DMS79 treated with DMSO at 0.1 percent for 48 hours (cell line): Measurements from ENCODE around the gene WDR44.
"Not testable (repeated sequence)": the region's sequence is repeated elsewhere in the genome, so short reads cannot be mapped to it uniquely, and the experiment has no call there.

Source experiments
- DNase-seq: peaks from one replicate; lab custom pipeline; 2025; lab: John Stamatoyannopoulos, UW

Gene WDR44

DNA sequence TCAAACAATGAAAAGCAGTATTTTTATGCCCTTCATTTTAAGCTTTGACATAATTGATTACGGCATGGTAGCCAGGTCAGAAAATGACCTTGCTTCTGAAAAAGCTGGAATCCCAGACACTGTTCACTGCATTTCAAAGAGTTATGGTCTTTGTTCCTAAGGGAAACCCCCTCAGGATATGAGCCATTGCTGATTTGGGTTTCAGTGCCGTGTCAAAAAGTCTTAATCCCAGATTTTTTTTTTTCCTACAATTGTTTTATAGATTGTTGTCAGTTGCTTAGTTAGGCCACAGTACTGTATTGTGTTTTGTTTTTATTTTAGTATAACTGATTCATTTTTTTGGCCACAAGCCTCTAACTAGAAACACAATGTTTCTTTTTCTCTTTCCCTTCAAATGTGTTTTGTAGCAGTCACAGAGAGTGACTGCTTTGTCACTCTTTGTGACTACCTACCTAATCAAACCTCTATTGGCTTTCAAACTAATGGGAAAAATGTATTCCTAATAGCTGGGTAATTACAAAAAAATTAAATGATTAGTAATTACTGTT, 10.3 kb downstream of the WDR44 start:
- no peak for DNase-seq

DNA sequence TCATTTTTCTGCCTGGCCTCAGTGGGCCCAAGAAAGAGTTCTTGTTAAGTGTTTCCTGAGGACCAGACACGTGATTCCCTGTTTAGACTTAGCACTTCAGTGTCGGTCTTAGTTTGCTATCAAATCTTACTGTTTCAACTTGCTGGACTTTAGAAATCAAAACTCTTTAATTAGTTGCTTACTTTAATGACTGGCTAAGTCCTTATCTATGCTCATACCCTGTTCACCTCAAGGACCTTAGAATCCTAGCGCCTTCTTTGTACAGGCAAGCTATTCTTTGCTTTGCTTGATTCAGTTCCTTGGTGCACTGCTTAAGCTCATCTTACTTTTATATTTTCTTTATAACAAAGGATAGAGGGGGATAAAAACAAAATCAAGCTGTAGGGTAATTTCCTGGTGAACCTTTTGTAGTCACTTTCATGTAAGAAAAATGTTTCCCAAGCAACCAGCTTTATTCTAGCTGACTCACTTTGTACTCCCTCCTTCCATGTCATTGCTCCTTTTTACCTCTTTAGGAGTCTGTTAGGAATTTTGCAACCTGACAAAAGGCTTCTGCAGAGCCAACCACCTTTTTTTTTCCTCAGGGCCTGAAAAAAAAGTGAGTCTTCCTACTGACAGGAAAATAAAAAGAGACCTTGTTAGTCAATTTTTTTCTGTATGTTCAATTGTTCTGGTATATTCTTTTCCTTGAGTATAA, 14.7 kb downstream of the WDR44 start:
- no peak for DNase-seq

DNA sequence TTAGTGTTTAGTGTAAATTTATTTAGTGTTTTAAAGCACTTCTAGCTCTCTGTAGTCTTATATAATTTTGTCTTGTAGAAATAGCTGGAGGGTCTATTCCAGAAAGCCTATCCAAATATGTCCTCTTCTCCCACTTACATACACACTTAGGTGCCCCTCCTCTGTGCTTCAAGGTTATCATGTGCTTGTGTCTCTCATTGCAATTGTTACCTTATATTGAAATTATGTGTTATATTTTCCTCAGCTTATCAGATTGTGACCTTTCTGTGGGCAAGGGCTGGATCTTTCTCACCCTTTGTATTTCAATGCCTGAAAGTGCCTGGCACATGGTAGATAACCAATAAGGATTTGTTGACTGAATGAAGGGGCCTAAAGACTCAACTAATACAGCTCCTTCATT, 18.4 kb downstream of the WDR44 start:
- DNase-seq = no peak

DNA sequence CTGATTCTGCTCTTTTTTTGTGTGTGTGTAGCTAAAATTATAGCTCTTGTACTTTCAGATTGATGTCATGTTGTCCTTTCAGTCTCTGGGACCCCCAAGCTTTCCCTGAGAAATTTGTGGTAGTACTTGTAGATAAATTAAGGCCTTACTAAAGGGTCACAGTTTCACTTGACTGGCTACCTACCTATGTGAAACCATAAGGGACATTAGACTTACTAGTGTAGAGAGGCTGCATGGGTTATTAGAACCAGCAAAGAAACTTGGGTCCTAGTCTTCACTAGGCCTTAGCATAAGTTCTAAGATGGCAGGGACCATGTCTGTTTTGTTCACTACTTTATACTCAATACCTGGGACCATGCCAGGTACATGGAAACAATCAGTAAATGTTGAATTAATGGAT, 21.4 kb downstream of the WDR44 start:
- DNase-seq = no peak

DNA sequence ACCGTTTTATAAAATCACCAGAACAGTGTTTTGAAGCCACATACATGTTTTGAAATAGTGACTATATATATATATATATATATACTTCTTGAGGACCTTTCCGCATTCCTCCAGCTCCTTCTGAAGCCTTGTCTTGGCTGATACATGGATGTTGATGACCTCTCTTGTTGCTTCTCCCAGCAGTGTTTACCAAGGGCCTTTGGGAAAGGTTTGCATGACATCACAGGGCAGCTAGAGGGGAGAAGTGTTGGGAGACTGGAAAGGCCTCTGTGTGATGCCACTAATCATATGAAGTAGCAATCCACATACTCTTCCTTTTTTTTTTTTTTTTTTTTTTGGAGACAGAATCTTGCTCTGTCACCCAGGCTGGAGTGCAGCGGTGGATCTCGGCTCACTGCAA, 22.5 kb downstream of the WDR44 start:
- no peak for DNase-seq

DNA sequence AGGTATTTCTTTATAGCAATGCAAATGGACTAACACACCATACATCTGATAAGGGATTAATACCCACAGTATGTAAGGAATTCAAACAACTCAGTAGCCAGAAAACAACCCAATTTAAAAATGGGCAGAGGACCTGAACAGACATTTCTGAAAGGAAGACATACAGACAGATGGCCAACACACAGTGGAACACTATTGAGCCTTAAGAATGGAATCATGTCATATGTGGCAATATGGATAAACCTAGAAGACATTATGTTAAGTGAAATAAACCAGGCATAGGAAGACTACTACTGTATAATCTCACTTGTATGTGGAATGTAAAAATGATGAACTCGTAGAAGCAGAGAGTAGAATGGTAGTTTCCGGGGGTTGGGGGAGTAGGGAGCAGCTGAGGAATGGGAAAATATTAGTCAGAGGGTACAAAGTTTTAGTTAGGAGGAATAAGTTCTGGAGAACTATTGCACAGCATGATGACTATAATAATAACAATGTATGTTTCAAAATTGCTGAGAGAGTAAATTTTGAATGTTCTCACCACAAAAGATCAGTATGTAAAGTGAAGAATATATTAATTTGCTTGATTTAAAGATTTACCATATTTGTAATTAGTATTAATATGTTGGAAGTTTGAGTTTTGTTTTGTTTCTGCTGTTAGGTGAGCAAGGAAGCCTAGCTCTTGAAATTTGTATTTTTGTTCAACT, 25.2 kb downstream of the WDR44 start:
- no peak for DNase-seq

DNA sequence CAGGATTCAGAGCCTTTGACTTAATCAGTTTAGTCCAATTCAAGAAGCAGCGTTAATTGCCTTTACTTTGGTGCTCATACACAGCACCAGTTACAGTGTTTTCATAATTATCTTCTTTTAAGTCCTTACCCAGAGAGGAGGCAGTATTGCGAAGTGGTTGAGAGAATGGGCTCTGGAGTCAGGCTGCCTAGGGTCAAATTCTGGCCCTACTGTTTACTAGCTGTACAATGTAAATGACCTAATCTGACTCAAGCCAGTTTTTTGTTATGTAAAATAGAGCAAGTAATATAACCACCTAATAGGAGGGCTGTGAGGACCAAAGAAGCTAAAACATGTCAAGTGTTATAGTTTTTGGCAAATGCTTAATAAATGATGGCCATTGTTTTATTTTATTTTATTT, 27.6 kb downstream of the WDR44 start:
- DNase-seq = no peak

DNA sequence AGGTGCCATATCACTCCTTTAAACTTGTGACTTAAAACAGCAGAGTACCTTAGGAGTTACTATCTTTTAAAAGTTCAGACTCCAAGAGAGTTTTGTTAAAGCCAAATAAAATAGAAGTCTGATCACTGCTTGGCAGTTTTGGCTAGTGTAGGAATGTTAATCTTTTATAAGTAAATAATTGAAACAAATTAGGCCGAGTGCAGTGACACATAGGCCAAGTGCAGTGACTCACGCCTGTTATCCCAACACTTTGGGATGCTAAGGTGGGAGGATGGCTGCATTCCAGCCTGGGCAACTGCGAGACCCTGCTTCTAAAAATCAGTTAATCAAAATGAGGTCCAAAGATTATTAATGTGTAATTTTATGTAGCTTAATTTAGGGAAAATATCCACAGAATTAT, 37.2 kb downstream of the WDR44 start:
- DNase-seq = no peak

DNA sequence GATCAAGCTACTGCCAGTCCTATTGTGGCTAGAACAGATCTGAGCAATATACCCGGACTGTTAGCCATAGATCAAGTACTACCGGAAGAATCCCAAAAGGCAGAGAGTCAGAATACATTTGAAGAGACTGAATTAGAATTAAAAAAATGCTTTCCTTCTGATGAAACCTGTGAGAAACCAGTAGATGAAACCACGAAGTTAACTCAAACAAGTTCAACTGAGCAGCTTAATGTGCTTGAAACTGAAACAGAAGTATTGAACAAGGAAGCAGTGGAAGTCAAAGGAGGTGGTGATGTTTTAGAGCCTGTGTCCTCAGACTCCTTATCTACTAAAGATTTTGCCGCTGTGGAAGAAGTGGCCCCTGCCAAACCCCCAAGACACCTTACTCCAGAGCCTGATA, 46.8 kb downstream of the WDR44 start:
- DNase-seq = no peak

DNA sequence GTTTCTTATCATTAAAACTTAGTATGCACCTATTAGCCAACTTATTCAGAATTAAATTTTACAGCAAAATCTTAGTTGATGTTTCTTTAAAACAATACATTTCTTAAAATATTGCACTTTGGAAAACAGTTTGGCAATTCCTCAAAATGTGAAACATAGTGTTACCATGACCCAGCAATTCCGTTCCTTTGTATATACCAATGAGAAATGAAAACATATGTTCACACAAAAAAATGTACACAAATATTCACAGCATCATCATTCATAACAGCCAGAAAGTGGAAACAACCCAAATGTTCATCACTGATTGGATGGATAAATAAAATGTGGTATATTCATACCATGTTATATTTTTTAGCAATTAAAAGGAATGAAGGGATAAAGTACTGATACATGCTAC, 50.2 kb downstream of the WDR44 start:
- DNase-seq = no peak

DNA sequence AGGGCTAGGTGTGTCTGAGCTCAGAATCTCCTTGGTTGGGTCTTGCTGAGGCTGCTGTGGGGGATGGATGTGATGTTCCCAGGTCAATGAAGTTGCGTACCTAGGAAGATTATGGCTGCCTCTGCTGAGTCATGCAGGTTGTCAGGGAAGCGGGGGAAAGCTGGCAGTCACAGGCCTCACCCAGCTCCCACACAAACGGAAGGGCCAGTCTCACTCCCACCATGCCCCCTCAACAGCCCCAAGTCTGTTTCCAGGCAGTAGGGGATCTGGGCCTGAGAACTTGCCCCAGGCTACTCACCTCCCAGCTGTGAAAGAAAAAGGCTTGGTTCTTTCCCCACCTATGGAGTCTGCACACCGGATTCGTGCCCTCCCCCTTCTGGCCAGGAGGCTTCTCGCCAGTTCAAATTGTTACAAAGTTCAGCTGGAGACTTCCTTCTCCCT, 72.9 kb downstream of the WDR44 start:
- DNase-seq = no peak

DNA sequence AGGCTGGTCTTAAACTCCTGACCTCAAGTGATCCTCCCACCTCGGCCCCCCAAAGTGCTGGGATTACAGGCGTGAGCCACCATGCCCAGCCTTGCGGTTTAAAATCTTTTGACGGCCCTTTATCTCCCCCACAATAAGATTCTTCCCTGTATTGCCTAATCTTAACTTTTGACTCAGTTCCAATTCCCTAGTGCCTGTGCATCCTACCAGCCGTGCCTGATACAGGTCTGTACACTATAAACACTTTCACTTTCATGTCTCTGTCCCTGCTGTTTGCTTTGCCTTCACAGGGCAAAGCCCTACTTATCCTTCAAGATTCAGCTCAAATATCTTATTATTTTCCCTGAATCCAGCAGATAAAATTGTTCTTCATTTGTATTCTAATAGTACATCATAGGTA, 74.6 kb downstream of the WDR44 start:
- no peak for DNase-seq

DNA sequence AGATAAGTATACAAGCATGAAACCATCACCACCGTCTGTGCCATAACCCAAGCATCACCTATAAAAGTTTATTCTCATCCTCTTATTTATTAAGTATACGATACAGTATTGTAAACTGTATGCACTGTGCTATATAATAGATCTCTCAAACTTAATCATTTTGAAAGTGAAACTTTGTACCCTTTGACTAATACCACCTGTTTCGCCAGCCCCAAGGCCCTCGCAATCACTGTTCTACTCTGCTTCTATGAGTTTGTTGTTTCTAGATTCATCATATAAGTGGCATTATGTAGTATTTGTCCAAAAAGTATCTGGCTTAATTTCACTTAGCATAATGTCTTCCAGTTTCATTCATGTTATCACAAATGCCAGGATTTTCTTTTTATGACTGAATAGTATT, 77.7 kb downstream of the WDR44 start:
- no peak for DNase-seq

DNA sequence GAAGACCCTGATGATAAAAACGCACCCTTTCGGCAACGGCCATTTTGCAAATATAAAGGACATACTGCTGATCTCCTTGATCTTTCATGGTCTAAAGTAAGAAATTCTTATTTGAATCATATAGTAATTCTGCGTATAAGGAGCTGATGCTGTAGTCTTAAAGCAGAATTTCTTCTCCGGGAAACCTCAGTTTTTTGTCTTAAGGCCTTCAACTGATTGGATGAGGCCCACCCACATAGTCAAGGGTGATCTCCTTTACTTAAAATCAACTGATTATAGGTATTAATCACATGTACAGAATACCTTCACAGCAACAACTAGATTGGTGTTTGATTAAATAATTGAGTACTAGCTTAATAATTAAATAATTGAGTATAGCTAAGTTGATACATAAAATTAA, 86.9 kb downstream of the WDR44 start:
- DNase-seq = no peak

DNA sequence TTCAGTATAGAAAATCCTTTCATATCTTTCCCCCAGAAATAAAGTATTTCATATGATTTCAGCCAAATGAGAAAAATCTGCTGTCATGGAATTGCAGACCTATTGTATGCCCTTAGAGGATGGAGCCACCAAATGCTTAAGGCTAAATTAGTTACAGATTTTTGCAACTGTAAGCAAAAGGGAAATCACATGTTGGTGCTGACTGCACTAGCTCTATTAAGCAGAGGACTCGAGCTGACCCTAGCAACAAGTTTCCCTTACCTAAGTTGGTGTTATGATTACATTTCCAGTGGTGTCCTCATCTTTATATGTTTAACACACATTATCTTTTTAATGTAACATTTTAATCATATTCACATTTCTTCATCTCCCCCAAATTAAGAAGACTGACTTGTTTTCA, 91.4 kb downstream of the WDR44 start:
- no peak for DNase-seq

DNA sequence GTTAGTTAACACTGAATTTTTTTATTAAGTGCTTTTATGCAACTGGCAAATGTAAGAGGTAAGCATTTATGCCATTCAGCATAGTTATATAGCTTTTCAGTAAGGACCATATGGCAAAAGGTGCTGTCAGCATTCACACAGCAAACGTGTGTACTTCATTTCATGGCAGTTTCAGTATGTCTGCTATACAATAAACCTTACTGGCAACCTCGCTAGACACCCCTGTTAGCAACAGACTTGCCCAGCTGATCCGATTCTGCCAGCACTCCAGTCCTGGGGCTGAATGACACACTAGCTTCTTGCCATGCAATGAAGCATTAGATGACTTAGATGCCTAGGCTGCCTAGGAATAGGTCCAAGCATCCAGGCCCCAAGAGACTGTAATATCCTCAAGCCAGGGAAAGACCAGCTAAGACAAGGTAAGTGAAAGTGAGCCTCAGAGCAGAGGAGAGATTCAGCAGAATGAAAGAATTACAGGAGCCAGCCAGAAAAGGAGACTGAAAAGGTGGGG, 102.4 kb downstream of the WDR44 start:
- no peak for DNase-seq

DNA sequence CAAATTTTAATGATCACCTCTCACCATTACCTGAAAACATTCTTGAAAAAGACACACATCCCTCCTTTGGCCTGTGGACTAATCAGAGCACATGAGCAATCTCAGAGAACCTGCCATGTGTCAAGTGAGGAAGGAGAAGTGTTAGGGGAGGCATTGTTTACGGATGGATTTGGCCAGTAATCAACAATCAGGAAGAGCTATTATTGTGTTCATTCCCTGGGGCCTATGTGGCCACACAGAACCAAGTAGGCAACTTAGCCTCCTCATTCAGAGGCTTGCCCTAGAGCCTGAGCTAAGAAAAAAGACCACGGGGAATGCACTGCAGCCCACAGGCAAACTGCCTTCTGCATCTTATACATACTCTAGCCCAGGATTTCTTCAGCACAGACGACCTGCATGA, 109.1 kb downstream of the WDR44 start:
- DNase-seq = no peak

DNA sequence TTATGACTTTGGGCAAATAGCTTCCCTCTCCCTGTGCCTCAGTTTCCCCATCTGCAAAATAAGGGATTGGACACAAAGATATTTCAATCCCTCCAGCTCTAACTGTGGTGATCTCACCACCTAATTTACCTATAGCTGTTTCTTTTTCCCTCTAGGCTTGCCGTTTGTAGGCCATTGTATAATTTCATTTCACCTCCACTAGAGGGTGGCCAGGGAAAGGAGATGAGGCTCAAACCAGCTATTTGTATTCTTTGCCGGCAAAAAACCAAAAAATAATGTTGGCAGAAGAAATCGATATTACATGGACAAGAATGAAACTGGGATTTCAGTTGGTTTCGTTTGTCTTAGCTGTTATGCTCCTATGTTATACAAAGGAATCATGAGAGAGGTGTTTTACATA, 113.6 kb downstream of the WDR44 start:
- no peak for DNase-seq

DNA sequence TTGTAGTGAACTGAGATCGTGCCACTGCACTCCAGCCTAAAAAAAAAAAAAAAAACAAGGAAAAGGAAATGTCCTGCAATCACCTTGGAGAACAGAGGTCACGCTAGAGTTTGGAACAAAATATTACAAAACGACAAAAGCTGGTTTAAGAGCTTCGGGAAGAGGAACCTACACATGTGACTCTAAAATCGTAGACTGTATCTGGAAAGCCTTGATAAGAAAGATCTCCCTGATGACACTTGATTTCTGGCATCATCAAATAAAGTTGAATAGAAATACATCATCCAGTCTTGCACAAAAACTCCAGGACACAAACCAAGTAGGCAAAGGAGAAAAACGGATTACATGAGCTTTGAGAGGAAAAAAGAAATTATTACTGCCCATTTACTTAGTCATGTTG, 118.6 kb downstream of the WDR44 start:
- no peak for DNase-seq

DNA sequence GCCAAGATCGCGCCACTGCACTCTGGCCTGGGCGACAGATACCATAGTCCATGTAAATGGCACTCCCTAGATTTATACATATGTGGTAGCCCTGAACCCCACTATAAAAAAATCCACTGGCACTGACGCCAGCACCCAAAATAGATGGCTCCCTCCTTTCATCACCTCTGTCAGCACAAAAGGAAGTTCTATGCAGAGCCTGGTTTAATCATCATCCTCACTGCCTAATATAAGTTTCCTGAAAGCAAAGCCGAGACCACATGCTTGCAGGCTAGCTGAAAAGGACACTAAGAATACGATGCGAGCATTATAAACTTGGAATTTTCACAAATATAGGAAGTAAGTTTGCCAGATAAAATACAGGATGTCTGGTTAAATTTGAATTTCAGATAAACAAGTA, 122.2 kb downstream of the WDR44 start:
- DNase-seq = no peak

DNA sequence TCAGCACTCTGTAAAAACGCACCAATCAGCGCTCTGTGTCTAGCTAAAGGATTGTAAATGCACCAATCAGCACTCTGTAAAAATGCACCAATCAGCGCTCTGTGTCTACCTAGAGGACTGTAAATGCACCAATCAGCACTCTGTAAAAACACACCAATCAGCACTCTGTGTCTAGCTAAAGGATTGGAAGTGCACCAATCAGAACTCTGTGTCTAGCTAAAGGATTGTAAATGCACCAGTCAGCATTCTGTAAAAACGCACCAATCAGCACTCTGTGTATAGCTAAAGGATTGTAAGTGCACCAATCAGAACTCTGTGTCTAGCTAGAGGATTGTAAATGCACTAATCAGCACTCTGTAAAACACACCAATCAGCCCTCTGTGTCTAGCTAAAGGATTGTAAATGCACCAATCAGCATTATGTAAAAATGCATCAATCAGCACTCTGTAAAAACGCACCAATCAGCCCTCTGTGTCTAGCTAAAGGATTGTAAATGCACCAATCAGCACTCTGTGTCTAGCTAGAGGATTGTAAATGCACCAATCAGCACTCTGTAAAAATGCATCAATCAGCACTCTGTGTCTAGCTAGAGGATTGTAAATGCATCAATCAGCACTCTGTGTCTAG, 124.9 kb downstream of the WDR44 start:
- not testable (repeated sequence) for DNase-seq

DNA sequence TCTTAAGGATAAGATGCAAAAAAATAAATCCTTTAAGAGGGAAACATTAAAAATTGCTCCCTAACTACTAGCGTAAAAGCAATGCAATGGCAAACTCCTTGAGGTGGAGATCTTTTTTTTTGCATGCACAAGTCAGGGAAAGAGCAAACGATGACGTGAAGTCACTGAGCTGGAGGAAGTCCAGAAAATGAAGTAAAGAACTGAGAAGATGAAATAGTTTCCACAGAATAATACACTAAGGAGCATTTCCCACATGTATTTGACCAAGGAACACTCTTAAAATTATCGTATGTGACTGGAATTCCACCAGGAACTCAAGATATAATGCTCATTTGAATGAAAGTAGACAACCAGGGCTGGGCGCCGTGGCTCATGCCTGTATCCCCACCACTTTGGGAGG, 128.7 kb downstream of the WDR44 start:
- no peak for DNase-seq

DNA sequence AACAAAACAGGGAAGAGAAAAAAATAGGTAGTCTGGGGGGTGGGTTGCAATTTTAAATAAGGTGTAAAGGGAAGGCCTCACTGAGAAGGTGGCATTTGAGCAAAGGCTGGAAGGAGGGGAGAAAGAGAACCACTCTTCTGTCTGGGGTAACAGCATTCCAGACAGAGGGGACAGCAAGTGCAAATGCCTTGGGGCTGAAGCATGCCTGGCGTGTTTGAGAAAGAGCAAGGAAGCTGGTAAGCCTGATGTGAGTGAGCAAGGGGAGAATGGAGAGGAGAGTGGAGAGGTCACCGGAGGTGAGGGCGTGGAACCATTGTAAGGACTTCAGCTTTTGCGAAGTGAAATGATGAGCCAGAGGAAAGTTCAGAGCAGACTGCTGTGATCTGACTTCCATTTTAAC, 130.0 kb downstream of the WDR44 start:
- no peak for DNase-seq
